HCT116 (cell line): ENCODE results near the gene PHF10. TPM values are rescaled to one million over a fixed set of nuclear protein-coding genes. Genes with fewer than 3 reads are reported as not detected.

Experiments used
- ATAC-seq: fragments of 200-7000 bp; cut with Tn5 transposase; 2 replicates; pipeline ENCODE4 v1.9.1; 2020; ENCODE audit warnings: mild to moderate bottlenecking, moderate library complexity
- BruUV-seq: library from RNA; stranded (reverse); fragments of 400-500 nt; replicated peaks from 2 replicates; lab custom pipeline; 2021; lab: Mats Ljungman, UMichigan
- CTCF ChIA-PET: fragments of 300-600 bp; sonication (Branson Sonifier 250); formaldehyde crosslinking; loops from one replicate; lab custom pipeline; 2021; ENCODE audit warnings: antibody characterized with exemption; lab: Charles Lee
- POLR2A ChIA-PET: fragments of 300-600, 350-600 bp; sonication (Branson Sonifier 250); formaldehyde crosslinking; loops from one replicate; lab custom pipeline; 2021; ENCODE audit warnings: antibody characterized with exemption; lab: Charles Lee
- RAD21 ChIA-PET, 2 experiments: fragments of 300-600 bp; sonication (Branson Sonifier 250); formaldehyde crosslinking; loops; one replicate each; lab custom pipeline; 2023; ENCODE audit warnings: low total read pairs in 2 of 2; ENCODE audit not compliant: uncharacterized antibody in 2 of 2, unreplicated experiment in 2 of 2, low non-redundant PET in 1 of 2; lab: Charles Lee
- DNase-seq: peaks from one replicate; pipeline ENCODE4 v3.0.0-alpha.2; 2010; ENCODE audit warnings: low read depth, low spot score
- H2AFZ ChIP-seq: fragments of 200-600 bp; shearing (Covaris generic), sonication (generic); 2 replicates; pipeline ENCODE4 v1.6.1; 2017; ENCODE audit warnings: low read depth, mixed run types, mixed read lengths, antibody characterized with exemption, low read length; ENCODE audit not compliant: poor library complexity, severe bottlenecking
- H3K27ac ChIP-seq: 2 replicates; pipeline ENCODE4 v1.5.1; 2012; ENCODE audit warnings: low read depth, low read length
- H3K27me3 ChIP-seq: fragments of 200-600 bp; sonication (generic); 2 replicates; pipeline ENCODE4 v1.6.1; 2016; ENCODE audit warnings: mixed run types, low read length, mixed read lengths; ENCODE audit not compliant: insufficient read depth
- H3K36me3 ChIP-seq, 2 experiments: fragments of 200-500 bp in 1 of 2; fragments of 200-600 bp in 1 of 2; sonication (Bioruptor generic) in 1 of 2; sonication (generic) in 1 of 2; 2 replicates each; pipeline versions ENCODE4 v1.5.1 to v1.6.1; 2014 to 2016; ENCODE audit warnings: low read length in 2 of 2, inconsistent platforms in 1 of 2, mixed read lengths in 1 of 2, mixed run types in 1 of 2; ENCODE audit not compliant: insufficient read depth in 2 of 2, control insufficient read depth in 1 of 2
- H3K4me1 ChIP-seq, 2 experiments: fragments of 200-600 bp in 1 of 2; sonication (generic) in 1 of 2; 2 replicates each; pipeline versions ENCODE4 v1.5.1 to v1.6.1; 2012 to 2017; ENCODE audit warnings: low read length in 2 of 2, inconsistent platforms in 1 of 2, mild to moderate bottlenecking in 1 of 2, mixed read lengths in 1 of 2, mixed run types in 1 of 2, moderate library complexity in 1 of 2; ENCODE audit not compliant: insufficient read depth in 2 of 2, control insufficient read depth in 1 of 2
- H3K4me2 ChIP-seq: fragments of 200-600 bp; sonication (generic); 2 replicates; pipeline ENCODE4 v1.6.1; 2017; ENCODE audit warnings: mixed run types, low read length, mixed read lengths
- H3K4me3 ChIP-seq, 2 experiments: fragments of 200-600 bp in 1 of 2; sonication (generic) in 1 of 2; replicated peaks in 1 of 2; 2 replicates each; pipeline ENCODE4 v1.5.1; 2011 to 2016; ENCODE audit warnings: low read length in 2 of 2, control low read depth in 1 of 2, low read depth in 1 of 2, mild to moderate bottlenecking in 1 of 2, mixed read lengths in 1 of 2, mixed run types in 1 of 2
- H3K79me2 ChIP-seq: fragments of 200-600 bp; sonication (generic); 2 replicates; pipeline ENCODE4 v1.6.1; 2017; ENCODE audit warnings: mild to moderate bottlenecking, mixed run types, low read length, moderate library complexity, mixed read lengths; ENCODE audit not compliant: insufficient read depth
- H3K9ac ChIP-seq: fragments of 200-600 bp; sonication (generic); 2 replicates; pipeline ENCODE4 v1.6.1; 2016; ENCODE audit warnings: low read length, mixed read lengths
- H3K9me2 ChIP-seq: fragments of 200-600 bp; sonication (generic), shearing (Covaris generic); 2 replicates; pipeline ENCODE4 v1.6.1; 2017; ENCODE audit warnings: mixed run types, mild to moderate bottlenecking, moderate library complexity; ENCODE audit not compliant: insufficient read depth
- H3K9me3 ChIP-seq, 2 experiments: fragments of 200-500 bp in 1 of 2; fragments of 200-600 bp in 1 of 2; sonication (Bioruptor generic) in 1 of 2; sonication (generic) in 1 of 2; 2 replicates each; pipeline ENCODE4 v1.6.1; 2014 to 2017; ENCODE audit warnings: low read length in 2 of 2, mixed read lengths in 2 of 2, inconsistent platforms in 1 of 2, low read depth in 1 of 2, mild to moderate bottlenecking in 1 of 2, mixed run types in 1 of 2, moderate library complexity in 1 of 2; ENCODE audit not compliant: control insufficient read depth in 1 of 2, insufficient read depth in 1 of 2
- H4K20me1 ChIP-seq: fragments of 200-600 bp; sonication (generic), shearing (Covaris generic); 2 replicates; pipeline ENCODE4 v1.6.1; 2017; ENCODE audit warnings: mixed run types, mild to moderate bottlenecking, moderate library complexity; ENCODE audit not compliant: insufficient read depth
- CBX3 ChIP-seq: IDR thresholded peaks from 2 replicates; pipeline ENCODE4 v1.6.1; 2012; ENCODE audit warnings: low read depth
- CEBPB ChIP-seq: IDR thresholded peaks from 2 replicates; pipeline ENCODE4 v1.6.1; 2012; ENCODE audit warnings: low read depth
- EGR1 ChIP-seq: IDR thresholded peaks from 2 replicates; pipeline ENCODE4 v1.6.1; 2012; ENCODE audit warnings: low read depth
- TCF7L2 ChIP-seq: IDR thresholded peaks from 2 replicates; pipeline ENCODE4 v1.7.0; 2011; ENCODE audit warnings: borderline replicate concordance, inconsistent platforms; ENCODE audit not compliant: insufficient read depth, insufficient read length; ENCODE audit errors: extremely low read depth
- YY1 ChIP-seq: IDR thresholded peaks from 2 replicates; pipeline ENCODE4 v1.6.1; 2011; ENCODE audit warnings: low read length, low read depth, moderate library complexity, mild to moderate bottlenecking; ENCODE audit not compliant: insufficient replicate concordance; ENCODE audit errors: extremely low read depth
- ZNF274 ChIP-seq: fragments of 200-500 bp; sonication (Bioruptor generic); IDR thresholded peaks from 2 replicates; pipeline ENCODE4 v1.6.1; 2014; ENCODE audit warnings: mild to moderate bottlenecking, low read depth, low read length, inconsistent platforms
- intact Hi-C: fragments of 100-400 bp; cut with micrococcal nuclease; formaldehyde crosslinking; loops from 2 replicates; pipeline ENCODE4 v1.10.0; 2022
- total RNA-seq: library from RNA; stranded (reverse); gene quantifications from one replicate; pipeline ENCODE4 v1.2.1, GENCODE V29; 2021; ENCODE audit not compliant: unreplicated experiment
- TF ChIP-seq, protein P1 (sequence below): IDR thresholded peaks from 2 replicates; pipeline ENCODE4 v1.6.1; 2011; ENCODE audit warnings: mild to moderate bottlenecking, low read length, moderate library complexity; ENCODE audit not compliant: insufficient replicate concordance; ENCODE audit errors: extremely low read depth
- TF ChIP-seq, protein P2 (sequence below): IDR thresholded peaks from 2 replicates; pipeline ENCODE4 v1.6.1; 2012
- TF ChIP-seq, protein P3 (sequence below): IDR thresholded peaks from 2 replicates; pipeline ENCODE4 v1.6.1; 2012
- TF ChIP-seq, protein P4 (sequence below), 3 experiments: fragments of 200-600 bp in 1 of 3; sonication (generic) in 1 of 3; IDR thresholded peaks in 2 of 3; conservative IDR thresholded peaks in 1 of 3; 2 replicates each; pipeline ENCODE4 v1.5.1; 2012 to 2017; ENCODE audit warnings: low read depth in 2 of 3, low read length in 2 of 3, antibody characterized with exemption in 1 of 3, borderline replicate concordance in 1 of 3, control low read depth in 1 of 3, mild to moderate bottlenecking in 1 of 3, mixed read lengths in 1 of 3, mixed run types in 1 of 3, moderate library complexity in 1 of 3; ENCODE audit not compliant: insufficient read depth in 1 of 3

The PHF10 gene
- total RNA-seq, 1 experiment from 2014 or later: 45.5 TPM

DNA sequence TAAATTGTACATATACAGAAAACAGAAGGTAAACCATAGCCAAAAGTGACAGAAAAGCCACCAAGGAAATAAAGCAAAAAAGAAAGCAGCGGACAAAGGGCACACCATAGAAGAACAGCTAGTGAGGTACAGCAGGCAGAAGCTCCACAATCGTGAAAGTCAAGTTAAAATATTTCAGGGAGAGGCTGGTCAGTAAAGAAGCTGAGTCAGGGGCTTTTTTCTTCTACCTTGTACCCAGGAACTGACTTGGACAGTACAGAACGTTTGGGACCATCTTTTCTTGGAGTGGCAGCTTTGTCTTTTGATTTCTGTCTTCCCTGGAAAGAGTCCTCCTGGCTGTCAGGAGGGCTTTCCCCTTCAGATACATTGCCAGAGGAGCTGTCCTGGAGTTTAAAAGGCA is 14.3 kb downstream of the PHF10 start:
- Histone ChIP-seq H4K20me1 (no peaks in the 10 kb centered on the region), H3K79me2 (peaks cover 12% of the 10 kb centered on the region), H3K27ac (no peak overlapping the region), H3K4me2 (no peak overlapping the region), H3K9me2 (no peaks in the 10 kb centered on the region), H3K4me1 (no peaks in the 10 kb centered on the region), H2AFZ (no peak overlapping the region), H3K27me3 (no peaks in the 10 kb centered on the region), H3K36me3 (peaks cover 6 to 15% of the 10 kb centered on the region in 2 experiments; a peak in 2 of 4 replicates), H3K9ac (no peak overlapping the region), H3K4me3 (no peak overlapping the region), H3K9me3 (no peaks in the 10 kb centered on the region)
- ChIA-PET CTCF (no interaction called here), RAD21 (no interaction called here), POLR2A (no interaction called here)
- TF ChIP-seq CEBPB (no peak), EGR1 (no peak), ZNF274 (no peak), CBX3 (no peak), YY1 (no peak), TCF7L2 (no peak)
- TF ChIP-seq, protein P1, sequence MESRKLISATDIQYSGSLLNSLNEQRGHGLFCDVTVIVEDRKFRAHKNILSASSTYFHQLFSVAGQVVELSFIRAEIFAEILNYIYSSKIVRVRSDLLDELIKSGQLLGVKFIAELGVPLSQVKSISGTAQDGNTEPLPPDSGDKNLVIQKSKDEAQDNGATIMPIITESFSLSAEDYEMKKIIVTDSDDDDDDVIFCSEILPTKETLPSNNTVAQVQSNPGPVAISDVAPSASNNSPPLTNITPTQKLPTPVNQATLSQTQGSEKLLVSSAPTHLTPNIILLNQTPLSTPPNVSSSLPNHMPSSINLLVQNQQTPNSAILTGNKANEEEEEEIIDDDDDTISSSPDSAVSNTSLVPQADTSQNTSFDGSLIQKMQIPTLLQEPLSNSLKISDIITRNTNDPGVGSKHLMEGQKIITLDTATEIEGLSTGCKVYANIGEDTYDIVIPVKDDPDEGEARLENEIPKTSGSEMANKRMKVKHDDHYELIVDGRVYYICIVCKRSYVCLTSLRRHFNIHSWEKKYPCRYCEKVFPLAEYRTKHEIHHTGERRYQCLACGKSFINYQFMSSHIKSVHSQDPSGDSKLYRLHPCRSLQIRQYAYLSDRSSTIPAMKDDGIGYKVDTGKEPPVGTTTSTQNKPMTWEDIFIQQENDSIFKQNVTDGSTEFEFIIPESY: no peak
- TF ChIP-seq, protein P2, sequence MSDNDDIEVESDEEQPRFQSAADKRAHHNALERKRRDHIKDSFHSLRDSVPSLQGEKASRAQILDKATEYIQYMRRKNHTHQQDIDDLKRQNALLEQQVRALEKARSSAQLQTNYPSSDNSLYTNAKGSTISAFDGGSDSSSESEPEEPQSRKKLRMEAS: no peak
- TF ChIP-seq, protein P3, sequence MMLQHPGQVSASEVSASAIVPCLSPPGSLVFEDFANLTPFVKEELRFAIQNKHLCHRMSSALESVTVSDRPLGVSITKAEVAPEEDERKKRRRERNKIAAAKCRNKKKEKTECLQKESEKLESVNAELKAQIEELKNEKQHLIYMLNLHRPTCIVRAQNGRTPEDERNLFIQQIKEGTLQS: no peak
- TF ChIP-seq, protein P4, sequence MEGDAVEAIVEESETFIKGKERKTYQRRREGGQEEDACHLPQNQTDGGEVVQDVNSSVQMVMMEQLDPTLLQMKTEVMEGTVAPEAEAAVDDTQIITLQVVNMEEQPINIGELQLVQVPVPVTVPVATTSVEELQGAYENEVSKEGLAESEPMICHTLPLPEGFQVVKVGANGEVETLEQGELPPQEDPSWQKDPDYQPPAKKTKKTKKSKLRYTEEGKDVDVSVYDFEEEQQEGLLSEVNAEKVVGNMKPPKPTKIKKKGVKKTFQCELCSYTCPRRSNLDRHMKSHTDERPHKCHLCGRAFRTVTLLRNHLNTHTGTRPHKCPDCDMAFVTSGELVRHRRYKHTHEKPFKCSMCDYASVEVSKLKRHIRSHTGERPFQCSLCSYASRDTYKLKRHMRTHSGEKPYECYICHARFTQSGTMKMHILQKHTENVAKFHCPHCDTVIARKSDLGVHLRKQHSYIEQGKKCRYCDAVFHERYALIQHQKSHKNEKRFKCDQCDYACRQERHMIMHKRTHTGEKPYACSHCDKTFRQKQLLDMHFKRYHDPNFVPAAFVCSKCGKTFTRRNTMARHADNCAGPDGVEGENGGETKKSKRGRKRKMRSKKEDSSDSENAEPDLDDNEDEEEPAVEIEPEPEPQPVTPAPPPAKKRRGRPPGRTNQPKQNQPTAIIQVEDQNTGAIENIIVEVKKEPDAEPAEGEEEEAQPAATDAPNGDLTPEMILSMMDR (IDR thresholded peaks at IDR 0.05 in 2 of 3, conservative IDR thresholded peaks at IDR 0.05 in 1 of 3; ENCODE audit: borderline replicate concordance in 1 of 3, insufficient read depth in 1 of 3, low read depth in 2 of 3, low read length in 2 of 3): no peak
- intact Hi-C loops: no loop called here
- BruUV-seq: no TSS peak
- no peak for DNase-seq
- ATAC-seq: no peak
